Esophagus squamous epithelium (tissue), 5 donors: ENCODE data around the gene KCNN3. TPM values are rescaled to one million over a fixed set of nuclear protein-coding genes. Genes with fewer than 3 reads are reported as not detected.

Experiments used
- DNase-seq: peaks from one replicate; lab custom pipeline; 2025; lab: John Stamatoyannopoulos, UW
- H3K27ac ChIP-seq, 4 donors: fragments of 200-600 bp; sonication (generic); one replicate each; pipeline ENCODE4 v1.5.1; 2016 to 2019; ENCODE audit warnings: mild to moderate bottlenecking in 1 of 4
- H3K27me3 ChIP-seq, 4 donors: fragments of 200-600 bp; sonication (generic); 1 replicate in 3 of 4; 2 replicates in 1 of 4; pipeline versions ENCODE4 v1.5.1 to v1.6.0; 2017 to 2021; ENCODE audit warnings: antibody characterized with exemption in 1 of 4
- H3K36me3 ChIP-seq, 3 donors: fragments of 200-600 bp; sonication (generic); one replicate each; pipeline ENCODE4 v1.5.1; 2016 to 2019
- H3K4me1 ChIP-seq, 3 donors: fragments of 200-600 bp; sonication (generic); one replicate each; pipeline ENCODE4 v1.5.1; 2017 to 2019
- H3K4me3 ChIP-seq, 4 donors: fragments of 200-600 bp; sonication (generic); 1 replicate in 3 of 4; 2 replicates in 1 of 4; pipeline ENCODE4 v1.5.1; 2016 to 2019; ENCODE audit warnings: mild to moderate bottlenecking in 2 of 4, moderate library complexity in 1 of 4
- H3K9me3 ChIP-seq, 3 donors: fragments of 200-600 bp; sonication (generic); one replicate each; pipeline ENCODE4 v1.5.1; 2016 to 2019
- CTCF ChIP-seq, 6 experiments: fragments of 450-650 bp in 4 of 6; fragments of 200-600 bp in 2 of 6; sonication (generic) in 2 of 6; IDR thresholded peaks; one replicate each; pipeline ENCODE4 v1.5.1; 2016 to 2019; ENCODE audit warnings: antibody characterized with exemption in 6 of 6, mild to moderate bottlenecking in 4 of 6, moderate library complexity in 4 of 6
- POLR2A ChIP-seq, 4 donors: fragments of 450-650 bp; IDR thresholded peaks; one replicate each; pipeline ENCODE4 v1.6.1; 2017; ENCODE audit warnings: antibody characterized with exemption in 4 of 4, mild to moderate bottlenecking in 4 of 4, moderate library complexity in 3 of 4
- WGBS, 2 donors: methylation state at CpG; one replicate each; pipeline ENCODE4 v1.1.5; 2018; 5-methylcytosine and 5-hydroxymethylcytosine counted together
- intact Hi-C: fragments of 100-400 bp; cut with DNase I; formaldehyde crosslinking; loops from one replicate; pipeline ENCODE4 v1.15.0; 2022
- total RNA-seq, 4 donors: library from RNA; depleted of rRNA; stranded (reverse); fragments of >200 nt; gene quantifications; one replicate each; pipeline ENCODE4 v1.1.0, GENCODE V29; 2016
- donor health status: DM: yes; HTN: yes; CAD: no.

The KCNN3 gene
- total RNA-seq, 4 donors from 2014 or later, result 0.08 to 1.7 (median 0.50) TPM

GRCh38 chr1:154874465-154874864 is 4.4 kb upstream of the KCNN3 start:
- peaks cover 0 to 20% (median 2%) of the 10 kb centered on the region in 4 donors for H3K27me3 ChIP-seq
- WGBS, 2 donors, result 85 to 87% methylated on average over 4 to 5 of the region's 5 CpGs
- no peaks in the 10 kb centered on the region for H3K9me3 ChIP-seq
- intact Hi-C loops, result loop anchor here (10.0 kb wide), 1 partner anchor 310 kb away; the partner anchor contains the start of gene CHRNB2
- no peak for TF ChIP-seq CTCF (IDR thresholded peaks at IDR 0.05)
- TF ChIP-seq POLR2A (IDR thresholded peaks at IDR 0.05), result no peak
- H3K36me3 ChIP-seq, result no peaks in the 10 kb centered on the region
- peaks cover 10 to 20% (median 15%) of the 10 kb centered on the region in 3 donors for H3K4me1 ChIP-seq
- H3K27ac ChIP-seq, result no peak overlapping the region
- no peak for DNase-seq
- no peak overlapping the region for H3K4me3 ChIP-seq

- 78 to 86% methylated on average over 8 to 9 of the region's 9 CpGs for WGBS, 2 donors
- TF ChIP-seq CTCF (IDR thresholded peaks at IDR 0.05) (no peak), POLR2A (IDR thresholded peaks at IDR 0.05) (no peak)
Observed at GRCh38 chr1:154873321-154873950, 3.4 kb upstream of the KCNN3 start.

DNA sequence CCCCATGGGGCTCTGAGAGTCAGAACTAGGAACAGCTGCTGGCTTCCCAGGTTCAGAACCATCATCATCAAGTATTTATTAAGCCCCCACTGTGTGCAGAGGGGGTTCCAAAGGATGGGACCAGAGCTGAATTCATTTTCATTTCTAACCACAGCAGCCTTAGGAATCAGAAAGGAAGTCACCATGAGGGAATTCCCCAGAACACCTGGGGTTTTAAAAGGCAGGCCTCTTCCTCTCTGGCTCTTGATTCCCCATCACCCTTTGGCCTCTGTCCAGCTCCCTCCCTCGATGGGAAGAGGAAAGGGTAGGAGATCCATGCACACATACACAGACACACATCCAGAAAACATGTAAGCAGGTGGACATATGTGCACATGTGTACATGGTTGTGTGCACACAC is 1.3 kb upstream of the KCNN3 start:
- H3K4me3 ChIP-seq, result no peak overlapping the region
- no peaks in the 10 kb centered on the region for H3K36me3 ChIP-seq
- H3K27me3 ChIP-seq, result peaks cover 0 to 49% (median 3%) of the 10 kb centered on the region in 4 donors
- DNase-seq, result no peak
- peaks cover 15 to 42% (median 28%) of the 10 kb centered on the region in 3 donors for H3K4me1 ChIP-seq
- H3K9me3 ChIP-seq, result no peaks in the 10 kb centered on the region
- 0% methylated on average over 1 of the region's 1 CpG for WGBS, 2 donors
- no peak overlapping the region for H3K27ac ChIP-seq
- TF ChIP-seq POLR2A (IDR thresholded peaks at IDR 0.05), result no peak
- TF ChIP-seq CTCF (IDR thresholded peaks at IDR 0.05), result no peak
- intact Hi-C loops, result loop anchor here (10.0 kb wide), 1 partner anchor 307 kb away; the partner anchor contains the start of gene CHRNB2

More at GRCh38 chr1:154873321-154873950, 3.4 kb upstream of the KCNN3 start:
- Histone ChIP-seq H3K4me3 (no peak overlapping the region), H3K4me1 (peaks cover 15 to 30% (median 20%) of the 10 kb centered on the region in 3 donors), H3K9me3 (no peaks in the 10 kb centered on the region), H3K27ac (no peak overlapping the region), H3K27me3 (peaks cover 0 to 31% (median 2%) of the 10 kb centered on the region in 4 donors), H3K36me3 (no peaks in the 10 kb centered on the region)
- intact Hi-C loops, result loop anchor here (10.0 kb wide), 1 partner anchor 309 kb away; the partner anchor contains the start of gene CHRNB2
- no peak for DNase-seq

GRCh38 chr1:154870734-154871133 is 653 bp upstream of the KCNN3 start:
- TF ChIP-seq CTCF (IDR thresholded peaks at IDR 0.05) (no peak), POLR2A (IDR thresholded peaks at IDR 0.05) (no peak)
- peak overlapping the region in 1 of 4 donors; percentile 26 for H3K27ac ChIP-seq
- intact Hi-C loops, result loop anchor here (10.0 kb wide), 1 partner anchor 306 kb away; the partner anchor contains the start of gene CHRNB2
- H3K36me3 ChIP-seq, result no peaks in the 10 kb centered on the region
- DNase-seq, result no peak
- peak overlapping the region in 3 of 4 donors; percentile 35 to 49 (median 43) for H3K4me3 ChIP-seq
- peaks cover 15 to 42% (median 28%) of the 10 kb centered on the region in 3 donors for H3K4me1 ChIP-seq
- no peaks in the 10 kb centered on the region for H3K9me3 ChIP-seq
- H3K27me3 ChIP-seq, result peaks cover 0 to 43% (median 3%) of the 10 kb centered on the region in 4 donors
- WGBS, 2 donors, result 63 to 68% methylated on average over 6 of the region's 6 CpGs
